HCT116 (cell line): Measurements from ENCODE around the gene RET. TPM values are rescaled to one million over a fixed set of nuclear protein-coding genes. Genes with fewer than 3 reads are reported as not detected.

Experiments used
- ATAC-seq: fragments of 200-7000 bp; cut with Tn5 transposase; 2 replicates; pipeline ENCODE4 v1.9.1; 2020; ENCODE audit warnings: mild to moderate bottlenecking, moderate library complexity
- BruUV-seq: library from RNA; stranded (reverse); fragments of 400-500 nt; replicated peaks from 2 replicates; lab custom pipeline; 2021; lab: Mats Ljungman, UMichigan
- CTCF ChIA-PET: fragments of 300-600 bp; sonication (Branson Sonifier 250); formaldehyde crosslinking; loops from one replicate; lab custom pipeline; 2021; ENCODE audit warnings: antibody characterized with exemption; lab: Charles Lee
- POLR2A ChIA-PET: fragments of 300-600, 350-600 bp; sonication (Branson Sonifier 250); formaldehyde crosslinking; loops from one replicate; lab custom pipeline; 2021; ENCODE audit warnings: antibody characterized with exemption; lab: Charles Lee
- RAD21 ChIA-PET, 2 experiments: fragments of 300-600 bp; sonication (Branson Sonifier 250); formaldehyde crosslinking; loops; one replicate each; lab custom pipeline; 2023; ENCODE audit warnings: low total read pairs in 2 of 2; ENCODE audit not compliant: uncharacterized antibody in 2 of 2, unreplicated experiment in 2 of 2, low non-redundant PET in 1 of 2; lab: Charles Lee
- DNase-seq: peaks from one replicate; pipeline ENCODE4 v3.0.0-alpha.2; 2010; ENCODE audit warnings: low read depth, low spot score
- H2AFZ ChIP-seq: fragments of 200-600 bp; shearing (Covaris generic), sonication (generic); 2 replicates; pipeline ENCODE4 v1.6.1; 2017; ENCODE audit warnings: low read depth, mixed run types, mixed read lengths, antibody characterized with exemption, low read length; ENCODE audit not compliant: poor library complexity, severe bottlenecking
- H3K27ac ChIP-seq: 2 replicates; pipeline ENCODE4 v1.5.1; 2012; ENCODE audit warnings: low read depth, low read length
- H3K27me3 ChIP-seq: fragments of 200-600 bp; sonication (generic); 2 replicates; pipeline ENCODE4 v1.6.1; 2016; ENCODE audit warnings: mixed run types, low read length, mixed read lengths; ENCODE audit not compliant: insufficient read depth
- H3K36me3 ChIP-seq, 2 experiments: fragments of 200-500 bp in 1 of 2; fragments of 200-600 bp in 1 of 2; sonication (Bioruptor generic) in 1 of 2; sonication (generic) in 1 of 2; 2 replicates each; pipeline versions ENCODE4 v1.5.1 to v1.6.1; 2014 to 2016; ENCODE audit warnings: low read length in 2 of 2, inconsistent platforms in 1 of 2, mixed read lengths in 1 of 2, mixed run types in 1 of 2; ENCODE audit not compliant: insufficient read depth in 2 of 2, control insufficient read depth in 1 of 2
- H3K4me1 ChIP-seq, 2 experiments: fragments of 200-600 bp in 1 of 2; sonication (generic) in 1 of 2; 2 replicates each; pipeline versions ENCODE4 v1.5.1 to v1.6.1; 2012 to 2017; ENCODE audit warnings: low read length in 2 of 2, inconsistent platforms in 1 of 2, mild to moderate bottlenecking in 1 of 2, mixed read lengths in 1 of 2, mixed run types in 1 of 2, moderate library complexity in 1 of 2; ENCODE audit not compliant: insufficient read depth in 2 of 2, control insufficient read depth in 1 of 2
- H3K4me2 ChIP-seq: fragments of 200-600 bp; sonication (generic); 2 replicates; pipeline ENCODE4 v1.6.1; 2017; ENCODE audit warnings: mixed run types, low read length, mixed read lengths
- H3K4me3 ChIP-seq, 2 experiments: fragments of 200-600 bp in 1 of 2; sonication (generic) in 1 of 2; replicated peaks in 1 of 2; 2 replicates each; pipeline ENCODE4 v1.5.1; 2011 to 2016; ENCODE audit warnings: low read length in 2 of 2, control low read depth in 1 of 2, low read depth in 1 of 2, mild to moderate bottlenecking in 1 of 2, mixed read lengths in 1 of 2, mixed run types in 1 of 2
- H3K79me2 ChIP-seq: fragments of 200-600 bp; sonication (generic); 2 replicates; pipeline ENCODE4 v1.6.1; 2017; ENCODE audit warnings: mild to moderate bottlenecking, mixed run types, low read length, moderate library complexity, mixed read lengths; ENCODE audit not compliant: insufficient read depth
- H3K9ac ChIP-seq: fragments of 200-600 bp; sonication (generic); 2 replicates; pipeline ENCODE4 v1.6.1; 2016; ENCODE audit warnings: low read length, mixed read lengths
- H3K9me2 ChIP-seq: fragments of 200-600 bp; sonication (generic), shearing (Covaris generic); 2 replicates; pipeline ENCODE4 v1.6.1; 2017; ENCODE audit warnings: mixed run types, mild to moderate bottlenecking, moderate library complexity; ENCODE audit not compliant: insufficient read depth
- H3K9me3 ChIP-seq, 2 experiments: fragments of 200-500 bp in 1 of 2; fragments of 200-600 bp in 1 of 2; sonication (Bioruptor generic) in 1 of 2; sonication (generic) in 1 of 2; 2 replicates each; pipeline ENCODE4 v1.6.1; 2014 to 2017; ENCODE audit warnings: low read length in 2 of 2, mixed read lengths in 2 of 2, inconsistent platforms in 1 of 2, low read depth in 1 of 2, mild to moderate bottlenecking in 1 of 2, mixed run types in 1 of 2, moderate library complexity in 1 of 2; ENCODE audit not compliant: control insufficient read depth in 1 of 2, insufficient read depth in 1 of 2
- H4K20me1 ChIP-seq: fragments of 200-600 bp; sonication (generic), shearing (Covaris generic); 2 replicates; pipeline ENCODE4 v1.6.1; 2017; ENCODE audit warnings: mixed run types, mild to moderate bottlenecking, moderate library complexity; ENCODE audit not compliant: insufficient read depth
- CBX3 ChIP-seq: IDR thresholded peaks from 2 replicates; pipeline ENCODE4 v1.6.1; 2012; ENCODE audit warnings: low read depth
- CEBPB ChIP-seq: IDR thresholded peaks from 2 replicates; pipeline ENCODE4 v1.6.1; 2012; ENCODE audit warnings: low read depth
- EGR1 ChIP-seq: IDR thresholded peaks from 2 replicates; pipeline ENCODE4 v1.6.1; 2012; ENCODE audit warnings: low read depth
- ELF1 ChIP-seq: IDR thresholded peaks from 2 replicates; pipeline ENCODE4 v1.6.1; 2012; ENCODE audit warnings: low read depth, borderline replicate concordance
- EZH2 ChIP-seq: fragments of 200-600 bp; sonication (generic); IDR thresholded peaks from 2 replicates; pipeline ENCODE4 v1.6.1; 2017; ENCODE audit warnings: antibody characterized with exemption, mixed run types
- EZH2phosphoT487 ChIP-seq: fragments of 200-600 bp; IDR thresholded peaks from 2 replicates; pipeline ENCODE4 v1.6.1; 2018; ENCODE audit warnings: antibody characterized with exemption, borderline replicate concordance
- FOSL1 ChIP-seq: IDR thresholded peaks from 2 replicates; pipeline ENCODE4 v1.6.1; 2012; ENCODE audit warnings: low read depth
- MAX ChIP-seq: IDR thresholded peaks from 2 replicates; pipeline ENCODE4 v1.6.1; 2012
- POLR2AphosphoS5 ChIP-seq: IDR thresholded peaks from 2 replicates; pipeline ENCODE4 v1.6.1; 2011; ENCODE audit warnings: mild to moderate bottlenecking, low read depth, low read length, moderate library complexity
- RAD21 ChIP-seq: IDR thresholded peaks from 2 replicates; pipeline ENCODE4 v1.6.1; 2012; ENCODE audit warnings: low read depth, mild to moderate bottlenecking
- SIN3A ChIP-seq: IDR thresholded peaks from 2 replicates; pipeline ENCODE4 v1.6.1; 2012; ENCODE audit warnings: low read depth
- SP1 ChIP-seq: IDR thresholded peaks from 2 replicates; pipeline ENCODE4 v1.6.1; 2012; ENCODE audit warnings: low read depth
- SRF ChIP-seq: IDR thresholded peaks from 2 replicates; pipeline ENCODE4 v1.6.1; 2012; ENCODE audit warnings: low read depth
- TCF7L2 ChIP-seq: IDR thresholded peaks from 2 replicates; pipeline ENCODE4 v1.7.0; 2011; ENCODE audit warnings: borderline replicate concordance, inconsistent platforms; ENCODE audit not compliant: insufficient read depth, insufficient read length; ENCODE audit errors: extremely low read depth
- YY1 ChIP-seq: IDR thresholded peaks from 2 replicates; pipeline ENCODE4 v1.6.1; 2011; ENCODE audit warnings: low read length, low read depth, moderate library complexity, mild to moderate bottlenecking; ENCODE audit not compliant: insufficient replicate concordance; ENCODE audit errors: extremely low read depth
- ZBTB33 ChIP-seq: IDR thresholded peaks from 2 replicates; pipeline ENCODE4 v1.6.1; 2011; ENCODE audit warnings: mild to moderate bottlenecking, low read length, moderate library complexity; ENCODE audit not compliant: insufficient replicate concordance; ENCODE audit errors: extremely low read depth
- ZFX ChIP-seq: fragments of 450-650 bp; IDR thresholded peaks from 2 replicates; pipeline ENCODE4 v1.6.1; 2017
- intact Hi-C: fragments of 100-400 bp; cut with micrococcal nuclease; formaldehyde crosslinking; loops from 2 replicates; pipeline ENCODE4 v1.10.0; 2022
- total RNA-seq: library from RNA; stranded (reverse); gene quantifications from one replicate; pipeline ENCODE4 v1.2.1, GENCODE V29; 2021; ENCODE audit not compliant: unreplicated experiment
- TF ChIP-seq, protein P1 (sequence below): IDR thresholded peaks from 2 replicates; pipeline ENCODE4 v1.6.1; 2012; ENCODE audit warnings: low read depth

RET gene
- total RNA-seq, 1 experiment from 2014 or later = 5.9 TPM

GRCh38 chr10:43135064-43135463 is 58.2 kb downstream of the RET start:
- Histone ChIP-seq H3K9me2 (no peaks in the 10 kb centered on the region), H3K36me3 (no peaks in the 10 kb centered on the region), H3K4me1 (peaks cover 3 to 16% of the 10 kb centered on the region in 2 experiments; a peak in 3 of 4 replicates), H4K20me1 (no peaks in the 10 kb centered on the region), H3K4me3 (no peak overlapping the region), H3K79me2 (peaks cover 16% of the 10 kb centered on the region), H3K9me3 (no peaks in the 10 kb centered on the region), H3K27me3 (no peaks in the 10 kb centered on the region), H2AFZ (no peak overlapping the region), H3K4me2 (no peak overlapping the region), H3K9ac (no peak overlapping the region), H3K27ac (no peak overlapping the region)
- no peak for TF ChIP-seq ZFX
- no peak for TF ChIP-seq SP1
- TF ChIP-seq ELF1 = no peak
- no peak for TF ChIP-seq TCF7L2
- TF ChIP-seq, protein P1, sequence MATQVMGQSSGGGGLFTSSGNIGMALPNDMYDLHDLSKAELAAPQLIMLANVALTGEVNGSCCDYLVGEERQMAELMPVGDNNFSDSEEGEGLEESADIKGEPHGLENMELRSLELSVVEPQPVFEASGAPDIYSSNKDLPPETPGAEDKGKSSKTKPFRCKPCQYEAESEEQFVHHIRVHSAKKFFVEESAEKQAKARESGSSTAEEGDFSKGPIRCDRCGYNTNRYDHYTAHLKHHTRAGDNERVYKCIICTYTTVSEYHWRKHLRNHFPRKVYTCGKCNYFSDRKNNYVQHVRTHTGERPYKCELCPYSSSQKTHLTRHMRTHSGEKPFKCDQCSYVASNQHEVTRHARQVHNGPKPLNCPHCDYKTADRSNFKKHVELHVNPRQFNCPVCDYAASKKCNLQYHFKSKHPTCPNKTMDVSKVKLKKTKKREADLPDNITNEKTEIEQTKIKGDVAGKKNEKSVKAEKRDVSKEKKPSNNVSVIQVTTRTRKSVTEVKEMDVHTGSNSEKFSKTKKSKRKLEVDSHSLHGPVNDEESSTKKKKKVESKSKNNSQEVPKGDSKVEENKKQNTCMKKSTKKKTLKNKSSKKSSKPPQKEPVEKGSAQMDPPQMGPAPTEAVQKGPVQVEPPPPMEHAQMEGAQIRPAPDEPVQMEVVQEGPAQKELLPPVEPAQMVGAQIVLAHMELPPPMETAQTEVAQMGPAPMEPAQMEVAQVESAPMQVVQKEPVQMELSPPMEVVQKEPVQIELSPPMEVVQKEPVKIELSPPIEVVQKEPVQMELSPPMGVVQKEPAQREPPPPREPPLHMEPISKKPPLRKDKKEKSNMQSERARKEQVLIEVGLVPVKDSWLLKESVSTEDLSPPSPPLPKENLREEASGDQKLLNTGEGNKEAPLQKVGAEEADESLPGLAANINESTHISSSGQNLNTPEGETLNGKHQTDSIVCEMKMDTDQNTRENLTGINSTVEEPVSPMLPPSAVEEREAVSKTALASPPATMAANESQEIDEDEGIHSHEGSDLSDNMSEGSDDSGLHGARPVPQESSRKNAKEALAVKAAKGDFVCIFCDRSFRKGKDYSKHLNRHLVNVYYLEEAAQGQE = no peak
- TF ChIP-seq EZH2 = no peak
- no peak for TF ChIP-seq ZBTB33
- TF ChIP-seq CBX3 = no peak
- TF ChIP-seq YY1 = no peak
- no peak for TF ChIP-seq MAX
- TF ChIP-seq RAD21 = no peak
- TF ChIP-seq CEBPB = no peak
- no peak for TF ChIP-seq FOSL1
- TF ChIP-seq EGR1 = no peak
- no peak for TF ChIP-seq EZH2phosphoT487
- TF ChIP-seq SRF = no peak
- TF ChIP-seq POLR2AphosphoS5 = no peak
- TF ChIP-seq SIN3A = no peak
- intact Hi-C loops = no loop called here
- ATAC-seq = no peak
- DNase-seq = no peak
- no TSS peak for BruUV-seq
- ChIA-PET CTCF (no interaction called here), RAD21 (no interaction called here), POLR2A (no interaction called here)
